Retina (tissue), 1 donor: Measurements from ENCODE around the gene PUSL1.

ENCODE experiments used
- DNase-seq: peaks from one replicate; pipeline ENCODE4 v3.0.0-alpha.2; 2016

The PUSL1 gene

DNA sequence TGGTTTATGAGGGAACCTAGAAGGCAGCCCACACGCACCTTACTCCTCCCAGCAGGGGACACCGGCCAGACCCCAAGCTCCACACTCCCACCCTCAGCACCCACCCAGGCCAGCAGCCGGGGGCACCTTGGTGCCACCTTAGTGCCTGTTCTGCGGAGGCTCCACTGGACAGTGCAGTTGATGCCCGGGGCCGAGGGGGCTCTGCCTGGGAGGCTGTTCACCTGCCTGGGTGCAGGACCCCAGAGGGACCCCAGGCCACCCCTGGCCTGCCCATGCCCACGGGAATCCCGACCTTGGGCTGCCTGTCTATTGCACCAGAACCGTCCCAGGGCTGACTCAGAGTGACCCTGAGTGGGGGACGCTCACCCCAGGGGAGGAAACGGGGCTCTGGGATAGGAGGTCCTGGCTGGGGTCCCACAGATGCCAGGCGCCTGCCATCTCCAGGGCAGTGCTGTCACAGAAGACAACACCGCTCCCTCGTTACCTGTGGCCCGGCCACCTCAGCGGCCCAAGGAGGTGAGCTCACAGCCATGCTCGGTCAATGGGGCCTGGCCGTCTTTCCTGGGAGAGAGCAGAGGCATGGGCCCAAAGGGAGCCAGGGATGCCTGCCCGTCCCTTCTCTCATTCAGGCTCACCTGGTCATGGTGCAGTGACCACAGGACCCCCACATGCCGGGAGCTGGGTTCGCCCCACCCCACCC lies 27.5 kb upstream of the PUSL1 start:
- no peak for DNase-seq

DNA sequence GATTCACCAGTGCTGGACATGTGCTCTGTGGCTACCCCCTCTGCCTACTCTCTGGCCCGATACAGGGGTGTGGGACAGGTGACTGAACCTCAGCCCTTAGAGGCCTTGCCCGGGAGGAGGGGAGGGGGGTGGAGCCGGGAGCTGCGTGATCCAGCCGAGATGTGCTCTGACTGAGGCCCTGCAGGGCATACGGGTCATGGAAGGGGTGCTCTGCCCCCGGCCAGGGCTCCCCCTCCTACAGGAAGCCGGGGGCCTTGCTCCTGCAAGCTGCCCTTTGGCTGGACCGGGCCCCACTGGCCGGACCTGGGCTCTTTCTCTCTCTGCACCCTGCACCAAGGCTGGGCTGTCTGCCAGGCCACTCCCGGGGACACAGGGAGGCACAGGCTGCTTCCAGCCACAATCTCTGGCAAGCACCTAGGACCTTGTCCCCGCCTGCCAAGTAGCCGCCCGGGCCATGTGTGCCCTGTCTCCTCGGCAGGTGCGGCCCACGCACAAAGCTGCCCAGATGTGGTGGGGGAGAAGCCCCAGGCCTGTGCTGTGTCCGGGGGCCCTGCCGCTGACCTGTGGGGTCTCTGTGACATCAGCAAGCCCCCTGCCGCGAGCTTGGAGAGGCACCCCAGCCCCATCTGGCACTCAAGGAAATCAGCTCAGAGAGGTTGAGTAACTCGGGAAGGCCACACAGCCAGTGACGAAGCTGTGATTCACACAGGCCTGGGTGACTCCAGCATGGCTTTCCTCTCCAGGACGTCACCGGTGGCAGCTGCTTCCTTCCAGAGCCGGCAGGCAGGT lies 26.7 kb upstream of the PUSL1 start:
- no peak for DNase-seq

DNA sequence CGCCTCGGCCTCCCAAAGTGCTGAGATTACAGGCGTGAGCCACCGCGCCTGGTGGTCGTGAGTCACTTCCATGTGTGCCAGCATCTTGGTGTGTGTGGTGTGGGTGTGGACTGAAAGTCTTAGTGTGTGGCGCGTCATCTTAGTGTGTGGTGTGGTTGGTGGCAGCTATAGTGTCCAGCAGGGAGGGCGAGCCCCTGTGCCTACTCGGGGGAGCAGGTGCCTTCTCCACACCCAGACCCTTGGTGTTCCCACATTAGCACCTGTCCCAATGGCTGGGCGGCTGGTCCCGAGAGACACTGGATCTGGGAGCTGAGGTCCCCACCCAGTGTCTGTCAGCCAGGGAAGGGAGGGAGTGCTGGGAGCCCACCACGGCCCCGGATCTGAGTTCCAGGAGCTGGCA lies 25.4 kb upstream of the PUSL1 start:
- DNase-seq, result no peak

DNA sequence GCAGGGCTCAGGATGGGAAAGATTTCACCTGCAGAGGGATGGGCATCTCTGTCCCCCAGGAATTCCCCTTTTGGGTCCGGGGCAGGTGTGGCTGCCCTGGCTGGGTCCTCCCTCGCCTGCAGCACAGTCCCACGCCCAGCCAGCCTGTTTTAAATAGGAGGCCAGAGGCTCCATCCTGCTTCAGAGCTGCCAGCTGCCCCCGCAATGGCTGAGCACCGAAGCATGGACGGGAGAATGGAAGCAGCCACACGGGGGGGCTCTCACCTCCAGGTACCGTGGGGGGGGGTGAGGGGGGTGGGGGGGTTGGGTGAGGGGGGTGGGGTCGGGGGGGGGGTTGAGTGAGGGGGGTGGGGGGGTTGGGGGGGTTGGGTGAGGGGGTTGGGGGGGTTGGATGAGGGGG lies 24.6 kb upstream of the PUSL1 start:
- no peak for DNase-seq

DNA sequence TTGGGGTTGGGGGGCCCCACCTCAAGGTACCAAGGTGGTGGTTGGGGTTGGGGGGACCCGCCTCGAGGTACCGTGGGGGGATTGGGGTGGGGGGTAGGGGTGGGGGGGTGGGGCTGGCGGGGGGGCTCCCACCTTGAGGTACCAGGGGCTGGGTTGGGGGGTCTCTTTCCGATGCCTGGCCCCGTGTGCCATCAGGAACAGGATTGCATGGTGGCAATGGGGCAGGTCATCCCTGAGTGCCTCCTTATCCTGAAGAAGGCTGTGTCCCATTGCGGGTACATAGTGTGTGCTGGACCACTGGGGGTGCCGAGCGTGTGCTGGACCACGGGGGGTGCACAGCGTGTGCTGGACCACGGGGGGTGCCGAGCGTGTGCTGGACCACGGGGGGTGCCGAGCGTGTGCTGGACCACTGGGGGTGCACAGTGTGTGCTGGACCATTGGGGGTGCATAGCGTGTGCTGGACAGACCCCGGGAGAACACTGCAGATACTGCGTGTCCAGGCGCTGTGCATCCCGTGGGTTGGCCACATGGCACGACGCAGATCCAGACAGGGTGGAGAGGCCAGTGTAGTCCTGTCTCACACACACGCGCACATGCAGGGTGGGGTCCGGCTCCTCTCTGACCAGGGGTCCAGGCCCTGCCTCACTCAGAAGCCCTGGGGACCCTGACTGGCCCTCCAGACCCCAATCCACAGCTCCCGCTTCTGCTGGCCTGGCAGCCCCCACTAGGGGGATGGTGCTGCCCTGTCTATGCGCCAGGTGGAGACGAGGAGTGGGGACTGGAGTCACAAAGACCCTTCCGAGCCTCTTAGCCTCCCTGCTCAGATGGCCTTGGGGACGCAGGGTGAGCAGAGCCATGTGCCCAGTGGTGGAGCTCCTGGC lies 23.9 kb upstream of the PUSL1 start:
- DNase-seq, result no peak

DNA sequence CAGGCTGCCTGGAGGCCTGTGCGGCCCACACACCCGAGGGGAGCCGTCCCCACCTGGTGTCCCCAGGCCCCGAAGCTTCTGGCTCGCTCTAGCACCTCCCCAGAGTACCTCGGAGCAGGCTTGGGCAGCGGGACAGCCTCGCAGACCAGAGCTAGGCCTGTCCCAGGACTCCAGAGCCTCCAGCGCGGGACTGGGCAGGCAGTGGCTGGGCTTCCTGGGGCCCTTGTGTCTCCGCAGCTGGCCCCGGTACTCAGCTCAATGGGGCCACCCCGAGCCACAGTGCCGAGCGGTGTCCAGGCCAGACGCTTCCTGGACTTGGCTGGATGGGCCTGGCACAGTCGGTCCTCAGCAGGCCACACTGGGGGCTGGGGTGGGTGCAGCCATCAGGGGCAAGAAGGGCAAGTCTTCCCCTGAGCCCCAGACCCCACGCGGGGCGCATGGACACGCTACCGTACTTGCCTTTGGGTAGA lies 23.3 kb upstream of the PUSL1 start:
- no peak for DNase-seq

DNA sequence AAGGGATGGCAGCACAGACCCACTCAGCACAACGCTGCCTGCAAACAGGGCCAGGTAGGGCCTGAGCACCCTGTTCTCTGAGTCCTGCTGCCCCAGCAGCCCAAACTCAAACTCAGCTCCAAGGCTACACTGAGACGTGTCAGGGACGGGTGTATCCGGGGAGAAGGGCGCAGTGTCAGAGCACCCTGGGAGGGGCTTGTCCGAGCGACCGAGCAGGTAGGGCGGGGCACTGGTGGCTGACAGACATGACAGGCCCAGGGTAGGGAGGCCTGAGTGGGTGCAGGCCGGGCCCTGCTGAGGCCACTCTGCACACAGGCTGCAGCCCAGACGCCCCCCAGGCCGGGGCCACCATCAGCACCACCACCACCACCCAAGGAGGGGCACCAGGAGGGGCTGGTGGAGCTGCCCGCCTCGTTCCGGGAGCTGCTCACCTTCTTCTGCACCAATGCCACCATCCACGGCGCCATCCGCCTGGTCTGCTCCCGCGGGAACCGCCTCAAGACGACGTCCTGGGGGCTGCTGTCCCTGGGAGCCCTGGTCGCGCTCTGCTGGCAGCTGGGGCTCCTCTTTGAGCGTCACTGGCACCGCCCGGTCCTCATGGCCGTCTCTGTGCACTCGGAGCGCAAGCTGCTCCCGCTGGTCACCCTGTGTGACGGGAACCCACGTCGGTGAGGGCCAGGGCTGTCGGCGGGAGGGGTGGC lies 22.6 kb upstream of the PUSL1 start:
- DNase-seq, result no peak

DNA sequence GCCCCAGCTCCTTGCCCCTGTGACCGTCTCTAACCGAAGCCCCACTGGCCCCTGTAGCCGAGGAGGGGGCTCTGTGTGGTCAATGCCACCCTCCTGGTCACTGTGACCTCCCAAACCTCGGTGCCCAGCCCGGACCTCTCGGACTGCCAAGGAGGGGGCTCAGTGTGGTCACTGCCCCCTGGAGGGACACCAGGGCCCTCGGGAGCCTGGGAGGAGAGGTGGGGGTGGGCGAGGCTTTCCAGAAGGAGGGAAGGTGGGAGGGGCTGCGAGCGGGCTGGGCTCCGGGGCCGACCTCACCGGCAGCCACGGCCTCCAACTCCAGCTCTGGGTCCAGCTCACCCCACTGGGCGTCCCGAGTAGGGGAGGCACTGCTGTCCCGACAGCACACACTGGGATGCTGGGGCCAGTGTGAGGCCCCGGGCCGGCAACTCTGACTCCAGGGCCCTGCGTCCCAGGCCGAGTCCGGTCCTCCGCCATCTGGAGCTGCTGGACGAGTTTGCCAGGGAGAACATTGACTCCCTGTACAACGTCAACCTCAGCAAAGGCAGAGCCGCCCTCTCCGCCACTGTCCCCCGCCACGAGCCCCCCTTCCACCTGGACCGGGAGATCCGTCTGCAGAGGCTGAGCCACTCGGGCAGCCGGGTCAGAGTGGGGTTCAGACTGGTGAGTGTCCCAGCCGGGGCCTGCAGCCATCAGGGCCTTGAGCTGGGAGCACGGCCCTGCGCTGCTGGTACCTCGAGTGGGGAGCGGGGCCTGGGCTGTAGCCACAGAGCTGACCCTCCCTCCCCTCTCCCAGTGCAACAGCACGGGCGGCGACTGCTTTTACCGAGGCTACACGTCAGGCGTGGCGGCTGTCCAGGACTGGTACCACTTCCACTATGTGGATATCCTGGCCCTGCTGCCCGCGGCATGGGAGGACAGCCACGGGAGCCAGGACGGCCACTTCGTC lies 21.8 kb upstream of the PUSL1 start:
- no peak for DNase-seq

DNA sequence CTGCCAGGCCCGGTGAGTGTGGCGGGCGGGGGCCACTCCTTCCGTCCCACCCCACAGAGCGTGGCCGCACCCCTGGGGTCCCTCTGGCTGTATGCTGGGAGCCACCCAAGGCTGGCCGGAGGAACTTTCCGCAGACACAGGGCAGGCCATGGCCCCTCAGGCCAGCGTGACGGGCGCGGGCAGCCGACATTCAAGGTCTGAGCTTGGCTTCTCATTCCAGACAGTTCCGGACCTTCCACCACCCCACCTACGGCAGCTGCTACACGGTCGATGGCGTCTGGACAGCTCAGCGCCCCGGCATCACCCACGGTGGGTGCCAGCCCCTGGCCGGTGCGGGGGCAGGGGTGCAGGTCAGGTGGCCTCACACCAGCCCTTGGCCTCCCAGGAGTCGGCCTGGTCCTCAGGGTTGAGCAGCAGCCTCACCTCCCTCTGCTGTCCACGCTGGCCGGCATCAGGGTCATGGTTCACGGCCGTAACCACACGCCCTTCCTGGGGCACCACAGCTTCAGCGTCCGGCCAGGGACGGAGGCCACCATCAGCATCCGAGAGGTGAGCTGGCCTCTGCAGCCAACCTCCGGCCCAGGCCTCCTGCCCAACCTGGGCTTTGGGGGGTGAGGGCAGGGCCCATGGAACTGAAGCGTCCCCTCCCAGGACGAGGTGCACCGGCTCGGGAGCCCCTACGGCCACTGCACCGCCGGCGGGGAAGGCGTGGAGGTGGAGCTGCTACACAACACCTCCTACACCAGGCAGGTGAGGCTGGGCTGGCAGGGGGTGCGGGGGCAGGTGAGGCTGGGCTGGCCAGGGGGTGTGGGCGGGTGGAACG lies 20.9 kb upstream of the PUSL1 start:
- DNase-seq, result no peak

DNA sequence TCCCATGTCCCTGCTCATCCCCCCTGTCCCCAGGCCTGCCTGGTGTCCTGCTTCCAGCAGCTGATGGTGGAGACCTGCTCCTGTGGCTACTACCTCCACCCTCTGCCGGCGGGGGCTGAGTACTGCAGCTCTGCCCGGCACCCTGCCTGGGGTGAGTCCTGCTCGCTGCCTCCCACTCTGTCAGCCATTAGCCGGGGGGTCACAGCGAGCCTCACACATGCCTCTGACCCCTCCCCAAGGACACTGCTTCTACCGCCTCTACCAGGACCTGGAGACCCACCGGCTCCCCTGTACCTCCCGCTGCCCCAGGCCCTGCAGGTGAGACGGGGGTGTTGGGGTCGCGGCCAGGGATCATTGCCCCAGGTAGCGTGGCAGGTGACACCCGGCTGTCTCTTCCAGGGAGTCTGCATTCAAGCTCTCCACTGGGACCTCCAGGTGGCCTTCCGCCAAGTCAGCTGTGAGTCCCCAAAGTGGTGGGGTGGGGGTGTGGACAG lies 18.1 kb upstream of the PUSL1 start:
- peak; percentile 60 for DNase-seq

DNA sequence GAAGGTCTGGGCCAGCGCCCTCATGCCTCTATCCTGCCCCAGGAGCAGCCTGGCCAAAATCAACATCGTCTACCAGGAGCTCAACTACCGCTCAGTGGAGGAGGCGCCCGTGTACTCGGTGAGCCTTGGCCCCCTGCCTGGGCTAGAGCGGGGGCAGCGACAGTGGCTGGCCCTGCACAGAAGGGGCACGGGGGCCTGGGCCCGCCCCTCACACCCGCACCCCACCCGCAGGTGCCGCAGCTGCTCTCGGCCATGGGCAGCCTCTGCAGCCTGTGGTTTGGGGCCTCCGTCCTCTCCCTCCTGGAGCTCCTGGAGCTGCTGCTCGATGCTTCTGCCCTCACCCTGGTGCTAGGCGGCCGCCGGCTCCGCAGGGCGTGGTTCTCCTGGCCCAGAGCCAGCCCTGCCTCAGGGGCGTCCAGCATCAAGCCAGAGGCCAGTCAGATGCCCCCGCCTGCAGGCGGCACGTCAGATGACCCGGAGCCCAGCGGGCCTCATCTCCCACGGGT lies 17.3 kb upstream of the PUSL1 start:
- no peak for DNase-seq

DNA sequence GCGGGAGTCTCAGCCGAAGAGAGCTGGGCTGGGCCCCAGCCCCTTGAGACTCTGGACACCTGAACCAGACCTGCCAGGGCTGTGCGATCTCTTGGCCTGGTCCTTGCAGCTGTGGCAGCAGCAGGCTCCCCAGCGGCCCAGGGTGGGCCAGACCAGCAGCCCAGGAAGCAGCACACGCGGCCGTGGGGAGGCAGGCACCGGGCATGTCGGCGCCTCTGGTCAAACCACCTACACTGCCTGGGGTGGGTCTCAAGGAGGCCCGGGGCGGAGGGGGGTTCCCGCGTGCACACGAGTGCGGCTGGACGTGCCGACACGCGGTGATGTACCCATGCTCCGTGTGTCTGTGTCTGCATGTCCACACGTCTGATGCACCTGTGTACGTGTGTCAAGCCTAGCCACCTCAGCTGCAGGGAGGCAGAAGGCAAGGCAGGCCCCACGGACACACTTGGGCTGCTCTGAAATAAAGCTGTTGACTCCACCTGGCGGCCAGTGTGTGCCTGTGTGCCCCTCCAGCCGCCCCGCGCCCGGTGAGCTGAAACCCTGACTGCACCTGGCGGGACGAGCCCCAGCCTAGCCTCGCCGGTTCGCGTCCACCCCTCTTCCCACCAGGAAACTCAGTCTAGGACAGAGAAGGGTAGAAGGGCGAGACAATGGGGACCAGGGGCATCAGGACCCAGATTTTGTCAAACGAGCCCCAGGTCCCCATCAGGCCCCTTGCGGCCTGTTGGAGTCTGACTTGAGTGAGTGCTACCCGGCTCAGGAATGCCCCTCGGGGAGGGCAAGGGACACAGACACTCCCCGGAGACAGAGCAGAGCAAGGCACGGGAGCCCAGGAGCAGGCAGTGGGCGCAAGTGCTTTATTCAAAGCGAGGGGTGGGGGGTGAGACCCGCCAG lies 16.6 kb upstream of the PUSL1 start:
- peak; percentile 78 for DNase-seq

DNA sequence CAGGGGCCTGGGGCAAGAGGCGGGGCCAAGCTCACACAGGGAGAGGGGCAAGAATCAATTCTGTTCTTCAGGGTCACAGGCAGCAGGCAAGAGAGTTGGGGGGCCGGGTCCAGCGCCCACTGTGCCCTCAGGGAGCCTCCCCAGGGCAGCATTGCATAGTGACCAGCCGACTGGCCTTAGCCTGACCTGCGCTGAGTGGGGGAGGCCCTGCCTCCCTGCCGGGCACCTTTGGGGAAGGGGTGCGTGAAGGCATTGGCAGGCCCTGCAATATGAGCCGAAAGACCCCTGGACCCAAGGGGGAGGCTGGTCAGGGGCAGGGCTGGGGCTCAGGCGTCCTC lies 16.0 kb upstream of the PUSL1 start:
- DNase-seq, result no peak

DNA sequence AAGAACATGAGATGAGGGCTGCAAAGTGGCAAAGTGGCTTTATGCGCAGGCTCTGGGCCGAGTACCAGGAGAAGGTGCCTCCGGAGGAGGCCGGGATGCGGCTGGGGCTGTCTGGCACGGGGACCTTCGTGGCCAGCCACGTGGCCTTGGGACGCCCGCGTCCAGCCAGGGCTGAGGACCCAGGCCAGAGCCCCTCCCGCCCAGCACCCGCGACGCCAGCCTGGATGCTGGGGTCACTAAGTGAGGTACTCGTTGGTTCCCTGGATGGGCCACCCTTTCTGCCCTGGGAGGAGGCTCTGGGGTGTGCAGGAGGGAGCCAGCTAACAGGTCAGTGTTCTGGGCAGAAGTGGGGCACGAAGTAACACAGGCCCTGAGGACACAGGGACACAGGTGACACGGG lies 15.5 kb upstream of the PUSL1 start:
- DNase-seq, result no peak

DNA sequence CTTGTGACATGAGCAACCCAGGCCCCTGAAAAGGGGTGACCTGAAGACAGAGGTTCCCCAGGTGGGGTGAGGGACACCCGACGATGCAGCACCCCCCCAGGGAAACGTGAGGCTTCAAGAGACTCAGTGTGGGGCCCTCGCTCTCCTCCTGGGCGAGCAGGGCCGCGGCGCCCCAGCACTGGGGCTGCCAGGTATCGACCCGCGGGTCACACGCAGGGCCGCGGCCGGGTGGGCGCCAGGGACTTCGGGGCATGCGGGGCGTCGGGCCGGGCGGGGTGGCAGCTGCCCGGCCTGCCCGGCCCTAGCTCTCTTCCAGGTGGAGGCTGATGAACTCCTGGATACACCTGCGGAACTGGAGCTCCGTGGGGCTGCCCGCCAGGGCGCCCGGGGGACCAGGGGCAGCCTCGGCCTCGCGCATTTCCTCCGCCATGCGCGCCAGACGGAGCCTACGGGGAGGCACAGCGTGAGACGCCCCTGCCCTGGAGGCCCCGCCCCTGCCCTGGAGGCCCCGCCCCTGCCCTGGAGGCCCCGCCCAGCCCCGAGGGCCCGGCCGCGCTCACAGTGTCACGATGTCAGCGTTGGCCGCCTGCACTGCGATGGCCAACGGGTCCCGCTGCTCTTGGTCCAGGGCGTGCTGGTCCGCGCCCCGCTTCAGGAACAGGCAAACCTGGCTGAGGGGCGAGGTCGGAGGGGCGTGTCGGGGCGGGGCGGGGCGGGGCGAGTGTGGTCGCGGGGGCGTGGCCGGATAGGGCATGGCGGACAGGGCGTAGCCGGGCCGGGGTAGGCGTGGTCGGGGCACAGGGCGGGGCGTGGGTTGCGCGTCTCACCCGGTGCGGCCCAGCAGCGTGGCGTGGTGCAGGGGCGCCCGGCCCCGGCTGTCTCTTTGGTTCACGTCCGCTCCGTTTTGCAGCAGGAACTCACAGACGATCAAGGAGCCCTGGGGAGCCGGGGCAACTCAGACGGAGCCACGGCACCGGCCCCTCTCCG lies 14.8 kb upstream of the PUSL1 start:
- no peak for DNase-seq

DNA sequence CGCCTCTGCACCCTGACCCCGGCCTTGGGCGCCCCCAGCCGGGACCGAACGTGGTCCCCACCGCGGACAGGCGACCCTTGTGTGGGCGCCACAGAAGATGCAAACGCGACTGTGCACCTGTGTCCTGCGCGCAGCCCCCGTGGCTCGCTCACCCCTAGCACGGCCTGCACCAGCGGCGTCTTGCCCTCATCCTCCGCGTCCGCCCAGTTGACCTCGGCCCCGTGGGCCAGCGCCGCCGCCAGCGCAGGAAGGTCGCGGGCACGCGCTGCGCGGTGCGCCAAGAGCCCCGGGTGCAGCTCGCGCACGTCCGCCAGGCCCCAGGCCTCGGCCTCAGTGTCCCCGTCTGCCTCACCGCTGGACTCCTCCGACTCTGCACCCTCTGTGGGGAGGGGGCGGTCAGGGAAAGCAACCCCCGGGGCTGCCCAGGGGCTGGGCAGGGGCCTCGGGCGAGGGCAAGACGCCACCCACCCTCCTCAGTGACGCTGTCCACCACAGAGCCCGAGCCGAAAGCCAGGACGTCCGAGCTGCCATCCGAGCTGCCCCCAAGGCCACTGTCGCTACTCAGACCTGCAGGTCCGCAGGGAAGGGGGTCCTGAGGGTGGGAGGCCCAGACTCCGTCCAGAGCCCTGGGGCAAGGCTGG lies 14.0 kb upstream of the PUSL1 start:
- DNase-seq, result no peak

DNA sequence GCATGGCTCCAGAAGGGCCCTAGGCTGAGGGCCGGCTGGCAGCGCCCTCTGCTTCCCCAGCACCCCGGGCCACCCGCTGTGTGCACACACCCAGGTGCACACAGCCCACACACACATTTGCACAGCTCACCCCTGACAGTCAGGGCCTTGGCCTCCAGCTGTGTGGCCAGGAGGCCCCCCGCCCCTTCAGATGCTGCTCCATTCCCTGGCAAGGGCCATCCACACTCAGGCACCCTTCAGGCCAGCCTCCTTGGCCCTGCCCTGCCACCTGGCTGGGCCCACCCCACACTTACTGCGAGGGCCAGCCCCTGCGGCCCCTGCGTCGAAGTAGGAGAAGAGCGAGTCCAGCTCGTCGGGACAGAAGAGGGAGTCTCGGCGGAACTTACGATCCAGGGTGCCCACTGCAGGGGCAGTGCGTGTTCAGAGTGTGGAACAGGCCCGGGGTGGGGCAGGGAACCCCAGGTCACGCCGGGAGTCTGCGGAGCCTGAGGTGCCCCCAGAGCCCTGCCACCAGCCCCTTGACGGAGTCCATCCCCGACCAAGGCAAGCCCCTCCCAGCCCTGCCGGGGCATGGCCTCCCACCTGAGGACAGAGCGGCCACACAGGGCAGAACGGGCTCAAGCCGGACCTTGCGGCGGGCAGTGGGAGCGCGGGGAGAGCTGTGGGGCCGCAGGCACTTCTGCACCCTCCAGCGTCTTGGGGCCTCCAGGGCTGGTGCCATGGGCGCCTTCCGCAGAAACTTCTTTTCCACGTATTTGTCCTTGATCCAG lies 13.1 kb upstream of the PUSL1 start:
- no peak for DNase-seq
